Measurements from ENCODE around the gene LTBR.

LTBR gene

GRCh38 chr12:6368906-6369525 lies 14.9 kb upstream of the LTBR start:
- no peak for DNase-seq

- DNase-seq = no peak
These were observed 13.9 kb upstream of the LTBR start for GRCh38 chr12:6369916-6370575.

- DNase-seq = no peak
These were observed 13.4 kb upstream of the LTBR start for GRCh38 chr12:6370576-6370935.

GRCh38 chr12:6370994-6371754 lies 12.8 kb upstream of the LTBR start:
- no peak for DNase-seq

GRCh38 chr12:6372403-6373003 lies 11.5 kb upstream of the LTBR start:
- peak in 1 of 2 donors; percentile 32 for DNase-seq

- no peak for DNase-seq
These were observed 10.8 kb upstream of the LTBR start for GRCh38 chr12:6373022-6373787.

GRCh38 chr12:6374028-6374785 lies 9.8 kb upstream of the LTBR start:
- no peak for DNase-seq

GRCh38 chr12:6374786-6375160 lies 9.2 kb upstream of the LTBR start:
- no peak for DNase-seq

- DNase-seq = no peak
These were observed 8.5 kb upstream of the LTBR start, which contains the start of gene SCNN1A for GRCh38 chr12:6375269-6376078. Gene SCNN1A (minus strand): TSS chr12:6375563. CDS start chr12:6374783, 780 bp downstream.

- DNase-seq = peak; percentile 31 to 42
These were observed 7.7 kb upstream of the LTBR start for GRCh38 chr12:6376079-6376869.

- DNase-seq = no peak
These were observed 6.9 kb upstream of the LTBR start for GRCh38 chr12:6376870-6377666.

- no peak for DNase-seq
These were observed 6.3 kb upstream of the LTBR start for GRCh38 chr12:6377667-6377994.

GRCh38 chr12:6378709-6379472 lies 5.1 kb upstream of the LTBR start:
- no peak for DNase-seq

GRCh38 chr12:6380141-6381121 lies 3.5 kb upstream of the LTBR start:
- DNase-seq = no peak

- DNase-seq = no peak
These were observed 1.6 kb upstream of the LTBR start for GRCh38 chr12:6382371-6382770.

GRCh38 chr12:6382982-6383381 lies 980 bp upstream of the LTBR start:
- DNase-seq = no peak

Data from inflammatory macrophage treated with lipopolysaccharide for 1 hour (primary cell).